HG02943 (cell line): ENCODE data around the gene MED13L.

Experiments used
- ATAC-seq: cut with Tn5 transposase; IDR thresholded peaks from one replicate; pipeline ENCODE4 v1.9.1; 2021; ENCODE audit warnings: mild to moderate bottlenecking, low read depth, moderate library complexity; ENCODE audit not compliant: unreplicated experiment

MED13L gene

DNA sequence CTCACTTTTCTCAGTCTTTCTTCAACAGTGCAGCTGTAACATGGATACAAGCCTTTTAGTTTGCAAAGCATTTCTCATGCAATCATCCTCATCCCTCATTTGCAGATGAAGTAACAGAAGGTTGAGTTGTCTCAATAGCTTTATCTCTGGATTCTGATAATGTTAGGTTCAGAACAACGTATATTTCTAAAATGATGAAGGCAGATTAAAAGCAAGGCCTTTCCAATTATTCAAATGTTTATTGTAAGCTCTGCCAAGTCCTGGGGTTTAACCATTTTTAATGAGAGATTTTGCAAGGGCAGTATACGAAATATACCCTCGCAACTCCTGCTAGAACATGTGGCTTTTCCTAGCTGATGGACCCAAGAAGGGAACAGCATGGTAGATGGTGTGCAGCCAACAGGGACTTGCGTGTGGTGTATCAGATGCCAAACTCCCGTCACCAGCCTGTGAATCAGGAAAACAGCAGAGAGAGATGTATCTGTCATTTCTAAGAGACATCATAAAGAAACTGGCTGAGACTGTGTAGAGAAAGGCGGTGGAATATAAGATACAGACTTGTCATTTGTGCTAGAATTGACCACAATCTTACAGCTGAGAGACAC lies 319.7 kb downstream of the MED13L start:
- ATAC-seq, result no peak

DNA sequence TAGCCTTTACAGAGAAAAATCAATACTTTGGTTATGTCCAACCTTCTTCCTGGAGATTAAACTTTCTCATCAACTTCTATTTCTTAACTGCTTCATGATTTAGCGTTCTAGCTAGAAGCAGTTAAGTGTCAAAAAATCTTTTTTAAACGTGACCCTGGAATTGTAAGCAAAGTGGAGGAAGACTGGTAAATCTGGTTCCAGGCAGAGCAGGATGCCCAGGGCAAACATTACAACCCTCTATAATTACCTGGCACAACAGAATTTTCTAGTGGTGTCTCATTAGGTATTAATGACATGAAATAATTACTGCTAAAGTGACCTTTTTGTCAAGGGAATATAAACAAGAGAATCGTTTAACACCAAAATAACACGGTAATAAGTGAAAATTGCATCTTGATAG lies 320.8 kb downstream of the MED13L start:
- no peak for ATAC-seq

DNA sequence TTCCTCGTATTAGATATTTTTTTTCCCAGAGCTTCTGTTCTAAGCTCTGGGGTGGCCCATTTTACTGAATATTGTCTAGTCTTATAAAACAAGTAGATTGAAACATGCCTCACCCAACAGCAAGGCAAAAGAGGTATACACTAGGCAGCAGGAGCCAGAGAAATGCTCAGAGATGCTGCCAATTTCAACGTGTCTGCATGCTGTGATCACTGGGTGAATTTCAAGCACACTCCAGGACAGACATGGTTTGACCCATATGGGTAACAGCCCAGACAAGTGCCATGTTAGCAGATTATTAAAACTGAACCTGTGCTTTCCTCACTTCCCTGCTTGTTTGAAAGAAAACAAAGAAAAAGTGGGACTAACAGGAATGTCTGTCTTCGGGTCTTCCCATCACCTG lies 321.3 kb downstream of the MED13L start:
- ATAC-seq, result no peak

DNA sequence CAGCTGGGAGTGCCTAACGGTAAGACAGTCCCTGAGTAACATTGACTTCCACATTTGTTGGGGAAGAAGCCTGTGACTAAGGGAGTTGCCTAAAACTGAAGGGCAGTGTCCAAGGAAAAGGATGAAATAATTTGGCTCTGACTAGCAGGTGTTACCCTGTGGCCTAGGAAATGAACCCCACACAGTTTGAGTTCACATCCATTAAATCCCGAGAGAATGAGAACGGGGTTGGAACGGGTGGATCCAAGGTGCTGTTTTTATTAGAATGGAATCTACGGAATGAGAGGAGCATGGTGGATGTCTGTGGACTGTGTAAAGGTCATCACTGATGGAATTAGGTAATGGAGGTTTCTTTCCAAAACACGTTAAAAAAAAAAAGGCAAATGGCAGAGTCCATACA lies 324.0 kb downstream of the MED13L start:
- no peak for ATAC-seq

DNA sequence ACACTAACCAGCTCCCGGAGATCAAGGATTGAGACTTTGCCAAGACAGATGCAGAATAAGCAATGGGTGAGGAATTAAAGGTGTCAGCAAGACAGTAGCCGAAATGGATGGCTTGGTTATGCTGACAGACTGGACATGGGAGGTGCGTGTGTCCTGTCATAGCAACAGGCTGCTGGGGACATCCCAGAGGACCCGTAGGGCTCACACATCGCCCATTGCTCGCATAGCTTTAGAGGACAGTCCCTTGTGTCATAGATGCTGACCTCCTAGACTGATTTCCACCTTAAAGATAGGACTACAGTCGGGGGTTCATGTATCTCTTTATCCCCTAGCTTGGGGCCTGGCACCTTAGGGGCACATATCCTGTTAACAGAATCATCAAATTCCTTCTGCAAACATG lies 324.5 kb downstream of the MED13L start:
- ATAC-seq, result no peak

DNA sequence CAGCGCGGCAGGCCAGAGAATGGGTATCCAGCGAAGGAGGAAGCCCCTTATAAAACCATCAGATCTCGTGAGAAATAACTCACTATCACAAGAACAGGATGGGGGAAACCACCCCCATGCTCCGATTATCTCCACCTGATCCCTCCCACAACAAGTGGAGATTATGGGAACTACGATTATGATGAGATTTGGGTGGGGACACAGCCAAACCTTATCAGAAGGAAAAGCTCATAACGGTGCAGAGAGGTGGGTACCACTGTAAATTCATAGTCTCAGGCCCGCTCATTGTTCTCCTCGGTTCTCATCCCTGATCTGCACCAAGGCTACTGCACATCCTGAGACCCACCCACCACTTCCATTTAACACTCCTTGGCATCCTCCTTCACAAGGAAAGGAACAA lies 326.5 kb downstream of the MED13L start:
- no peak for ATAC-seq

DNA sequence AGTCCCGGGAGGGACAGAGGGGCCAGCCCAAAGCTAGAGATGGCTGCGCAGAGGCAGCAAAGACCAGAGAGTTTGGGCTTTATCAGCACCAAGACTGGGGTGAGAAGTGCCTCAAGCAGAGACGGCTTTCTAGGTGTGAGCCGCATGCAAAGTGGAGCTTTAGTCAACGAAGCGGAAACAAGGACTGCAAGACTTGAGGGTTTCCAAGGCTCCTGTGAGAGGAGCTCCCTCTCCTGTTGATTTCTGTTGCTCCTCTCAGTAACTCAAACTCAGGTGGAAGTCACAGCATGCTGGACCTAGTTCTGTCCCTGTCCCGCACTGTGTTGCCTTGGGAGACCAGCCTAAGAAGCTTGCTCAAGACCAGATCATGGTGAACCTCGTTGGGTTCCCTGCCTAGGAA lies 327.8 kb downstream of the MED13L start:
- no peak for ATAC-seq

DNA sequence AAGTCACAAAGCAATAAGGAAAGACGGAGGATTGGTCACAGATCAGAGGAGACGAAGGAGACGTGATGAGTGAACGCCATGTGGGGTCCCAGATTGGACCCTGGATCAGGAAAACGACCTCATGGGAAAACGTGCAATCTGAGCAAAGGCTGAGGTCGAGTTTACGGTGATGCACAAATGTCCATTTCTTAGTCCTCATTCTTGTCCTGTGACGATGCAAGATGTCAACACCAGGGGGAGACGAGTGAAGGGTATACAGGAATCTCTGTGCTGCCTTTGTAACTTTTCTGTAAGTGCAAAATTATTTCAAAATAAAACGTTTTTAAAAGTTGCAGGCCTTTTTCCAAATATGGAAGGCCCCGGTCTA lies 329.8 kb downstream of the MED13L start:
- no peak for ATAC-seq

DNA sequence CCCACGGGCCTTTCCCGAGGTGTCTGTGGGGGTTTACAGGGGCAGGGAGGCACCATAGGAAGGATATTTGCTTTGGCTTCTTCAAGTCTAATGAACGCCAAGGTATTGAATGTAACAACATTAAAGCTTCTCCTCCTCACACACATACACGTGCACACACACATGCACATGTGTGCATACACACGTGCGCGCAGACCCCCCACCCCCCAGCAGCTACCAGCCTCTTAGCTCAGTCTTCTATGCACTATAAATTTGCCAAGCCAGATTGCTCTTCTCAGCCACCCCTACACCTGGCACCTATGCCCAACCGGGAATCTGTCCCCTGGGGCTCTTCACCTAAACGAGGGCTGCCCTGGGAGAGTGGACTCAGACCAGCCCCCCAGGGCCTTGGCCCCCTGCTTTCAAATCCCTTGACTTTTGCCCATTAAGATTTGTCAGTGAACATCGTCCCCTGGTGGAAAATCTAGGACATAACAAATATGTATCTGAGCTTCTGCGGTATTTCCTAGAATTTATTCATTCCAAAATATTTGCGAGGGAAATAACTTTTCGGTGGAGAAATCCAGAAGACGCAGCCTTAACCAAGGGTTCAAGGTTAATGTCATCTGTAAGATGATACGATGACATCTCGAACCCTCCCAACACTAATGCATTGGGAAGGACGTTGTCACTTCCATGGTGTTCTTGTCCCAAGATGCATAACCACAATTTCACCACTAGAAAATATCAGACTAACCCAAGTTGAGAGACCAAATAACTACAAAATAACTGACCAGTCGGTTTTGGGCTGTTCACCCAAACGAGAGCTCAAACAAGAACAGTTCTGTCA lies 330.4 kb downstream of the MED13L start:
- no peak for ATAC-seq

DNA sequence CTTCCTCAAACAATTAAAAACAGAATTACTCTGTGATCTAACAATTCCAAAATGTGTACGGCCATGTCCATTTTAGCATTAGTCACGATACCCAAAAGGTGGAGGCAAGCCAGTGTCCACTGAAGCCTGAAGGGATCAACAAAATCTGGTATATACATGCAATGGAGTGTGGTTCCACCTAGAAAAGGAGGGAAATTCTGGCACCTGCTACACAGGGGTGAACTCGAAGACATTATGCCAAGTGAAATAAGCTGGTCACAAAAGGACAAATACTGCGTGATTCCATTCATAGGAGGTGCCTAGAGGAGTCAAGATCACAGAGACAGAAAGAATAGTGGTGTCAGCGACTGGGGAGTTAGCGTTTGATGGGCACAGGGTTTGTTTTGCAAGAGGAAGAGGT lies 331.4 kb downstream of the MED13L start:
- ATAC-seq, result no peak

DNA sequence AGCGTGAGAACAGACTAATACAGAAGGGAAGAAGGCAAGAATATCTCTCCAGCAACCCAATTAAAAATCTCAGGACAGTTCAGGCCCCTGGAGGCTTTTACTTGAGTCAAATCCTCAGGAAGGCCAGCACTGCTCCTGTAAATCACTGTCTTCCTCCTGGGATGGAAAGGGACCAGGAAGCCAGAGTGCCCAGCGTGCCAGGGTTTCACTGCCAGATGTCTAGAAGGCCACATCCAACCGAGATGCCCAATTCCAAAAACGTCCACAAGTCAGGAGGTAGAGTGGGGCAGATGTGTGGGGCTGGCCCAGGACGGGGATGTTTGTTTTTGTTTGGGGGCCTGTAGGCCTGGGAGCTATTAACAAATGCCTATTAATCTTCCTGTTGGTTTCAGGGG lies 332.0 kb downstream of the MED13L start:
- no peak for ATAC-seq

DNA sequence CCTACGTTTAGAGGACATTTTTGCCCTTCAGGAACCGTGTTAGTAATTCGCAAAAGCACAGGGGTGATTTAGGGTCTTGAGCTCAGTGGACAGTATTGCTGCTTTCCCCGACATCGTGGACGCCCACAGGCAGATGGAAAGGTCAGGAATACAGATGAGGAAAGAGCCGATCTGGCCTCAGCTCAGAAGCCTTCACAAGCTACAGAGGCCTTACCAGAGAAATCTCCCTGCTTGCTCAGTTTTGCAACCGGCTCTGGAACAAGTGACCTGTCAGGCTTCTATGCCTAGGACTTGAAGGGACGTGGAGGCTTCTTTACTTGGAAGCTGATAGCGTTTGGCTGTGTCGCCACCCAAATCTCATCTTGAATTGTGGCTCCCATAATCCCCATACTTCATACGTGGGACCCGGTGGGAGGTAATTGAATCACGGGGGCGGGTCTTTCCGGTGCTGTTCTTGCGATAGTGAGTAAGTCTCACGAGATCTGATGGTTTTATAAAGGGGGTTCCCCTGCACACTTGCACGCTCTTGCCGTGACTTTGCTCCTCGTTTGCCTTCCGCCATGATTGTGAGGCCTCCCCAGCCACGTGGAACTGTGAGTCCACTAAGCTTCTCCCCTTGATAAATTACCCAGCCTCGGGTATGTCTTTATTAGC lies 332.5 kb downstream of the MED13L start:
- ATAC-seq, result no peak

DNA sequence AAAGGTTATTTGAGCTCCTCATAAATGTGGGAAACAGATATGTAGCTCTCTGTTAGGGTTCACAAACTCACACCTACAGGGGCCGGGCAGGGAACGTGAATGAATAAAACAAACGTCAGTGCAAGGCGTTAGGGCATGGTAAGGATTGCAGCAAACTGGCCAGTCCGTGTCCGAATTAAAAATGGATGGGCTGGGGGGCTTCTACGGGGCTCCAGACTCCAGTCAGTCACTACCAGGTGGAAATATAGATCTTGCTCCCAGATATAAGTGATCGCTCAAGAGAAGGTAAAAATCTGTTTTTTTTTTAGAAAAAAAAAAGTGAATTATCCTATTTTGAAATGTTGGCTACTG lies 333.1 kb downstream of the MED13L start:
- ATAC-seq, result no peak

DNA sequence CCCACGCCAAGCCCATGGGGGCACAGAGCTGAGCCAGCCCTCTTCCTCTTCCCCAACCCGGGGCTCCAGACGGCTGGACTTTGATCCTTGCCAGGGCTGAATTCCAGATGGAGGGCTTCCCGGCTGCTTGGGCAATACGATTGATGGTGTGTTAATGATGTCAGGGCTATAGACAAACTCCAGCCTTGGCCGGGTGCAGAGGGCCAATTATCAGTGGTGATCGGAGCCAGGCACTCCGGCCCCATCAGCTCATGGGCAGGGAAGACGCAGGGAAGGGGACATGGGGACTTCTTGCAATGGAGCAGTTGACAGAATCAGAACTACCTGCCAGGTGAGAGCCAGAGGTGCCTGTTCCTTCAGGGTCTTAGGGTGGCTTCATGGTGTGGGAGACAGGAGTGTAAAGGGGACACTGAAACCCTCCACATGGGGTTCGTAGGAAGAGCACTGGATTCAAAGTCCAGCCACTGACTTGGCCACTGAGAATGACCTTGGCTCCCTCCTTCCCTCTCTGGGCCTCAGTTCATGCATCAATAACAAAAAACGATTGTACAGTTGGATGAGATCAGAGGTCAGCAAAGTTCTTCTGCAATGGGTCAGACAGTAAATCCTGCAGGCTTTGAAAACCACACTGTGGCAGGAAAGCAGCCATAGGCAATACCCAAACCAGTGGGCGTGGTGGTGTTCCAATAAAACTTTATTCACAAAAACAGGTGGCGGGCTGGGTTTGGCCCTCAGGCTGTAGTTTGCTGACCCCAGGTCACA lies 333.7 kb downstream of the MED13L start:
- no peak for ATAC-seq

DNA sequence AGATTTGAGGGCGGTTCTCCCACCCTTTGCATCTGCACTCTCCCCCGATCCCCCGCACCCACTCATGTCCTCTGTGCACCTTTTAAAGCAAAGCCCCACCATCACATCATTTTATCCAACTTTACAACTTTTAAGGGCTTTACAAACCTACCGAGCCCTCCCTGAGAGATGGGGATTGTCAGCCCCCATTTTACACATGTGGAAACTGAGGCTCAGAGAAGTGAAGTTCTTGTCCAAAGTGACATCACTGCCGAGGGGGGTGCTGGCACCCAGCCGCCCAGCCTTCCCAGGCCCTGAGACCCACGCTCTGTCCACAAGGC lies 334.2 kb downstream of the MED13L start:
- no peak for ATAC-seq

DNA sequence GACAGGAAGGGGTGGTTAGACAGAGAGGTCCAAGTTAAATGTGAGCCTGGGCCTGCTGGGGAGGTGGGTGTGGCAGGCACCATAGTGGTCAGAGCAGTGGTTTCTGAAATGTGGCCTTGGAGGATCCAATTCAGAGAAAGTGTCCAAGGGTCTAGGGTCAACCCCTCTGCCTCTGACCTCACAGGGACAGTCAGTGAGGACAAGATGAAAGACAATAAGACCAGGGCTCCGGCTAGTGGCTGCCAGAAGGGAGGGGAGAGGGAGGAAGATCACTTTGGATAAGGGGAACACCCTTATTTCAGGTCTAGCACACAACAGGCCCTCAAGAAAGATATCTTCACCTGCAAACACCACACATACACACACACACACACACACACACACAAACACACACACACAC lies 335.1 kb downstream of the MED13L start:
- no peak for ATAC-seq

DNA sequence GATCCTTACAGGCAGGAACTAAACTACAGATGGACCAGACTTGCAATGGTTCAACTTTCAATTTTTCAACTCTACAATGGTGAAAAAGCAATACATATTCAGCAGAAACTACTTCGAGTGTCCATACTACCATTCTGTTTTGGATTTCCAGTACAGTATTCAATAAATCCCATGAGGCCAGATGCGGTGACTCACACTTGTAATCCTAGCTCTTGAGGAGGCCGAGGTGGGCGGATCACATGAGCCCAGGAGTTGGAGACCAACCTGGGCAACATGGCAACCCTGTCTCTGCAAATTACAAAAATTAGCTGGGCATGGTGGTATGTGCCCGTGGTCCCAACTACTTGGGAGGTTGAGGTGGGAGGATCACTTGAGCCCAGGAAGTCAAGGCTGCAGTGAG lies 336.1 kb downstream of the MED13L start:
- no peak for ATAC-seq

DNA sequence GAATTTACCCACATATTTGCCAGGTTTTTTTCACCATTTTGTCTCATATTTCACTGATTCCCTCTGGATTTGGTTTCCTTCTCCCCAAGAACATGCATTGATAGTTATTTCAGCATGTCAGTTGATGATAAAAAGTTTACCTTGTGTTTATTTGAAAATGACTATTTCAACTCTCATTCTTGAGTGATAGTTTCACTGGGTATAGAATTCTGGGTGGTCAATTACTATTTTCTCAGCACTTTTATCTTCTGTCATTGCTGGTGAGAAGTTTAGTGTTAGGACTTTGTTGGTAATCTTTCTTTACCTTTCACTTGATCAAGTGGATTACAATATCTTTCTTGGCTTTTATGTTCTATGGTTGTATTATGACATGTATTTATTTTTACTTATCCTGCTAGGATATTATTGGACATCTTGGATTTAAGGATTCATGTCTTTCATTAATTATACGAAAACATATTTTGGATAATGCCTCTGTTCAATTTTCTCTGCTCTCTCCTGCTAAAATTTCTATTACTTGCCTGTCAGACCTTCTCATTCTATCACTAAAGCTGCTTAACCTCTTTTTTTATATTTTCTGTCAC lies 338.6 kb downstream of the MED13L start:
- no peak for ATAC-seq

DNA sequence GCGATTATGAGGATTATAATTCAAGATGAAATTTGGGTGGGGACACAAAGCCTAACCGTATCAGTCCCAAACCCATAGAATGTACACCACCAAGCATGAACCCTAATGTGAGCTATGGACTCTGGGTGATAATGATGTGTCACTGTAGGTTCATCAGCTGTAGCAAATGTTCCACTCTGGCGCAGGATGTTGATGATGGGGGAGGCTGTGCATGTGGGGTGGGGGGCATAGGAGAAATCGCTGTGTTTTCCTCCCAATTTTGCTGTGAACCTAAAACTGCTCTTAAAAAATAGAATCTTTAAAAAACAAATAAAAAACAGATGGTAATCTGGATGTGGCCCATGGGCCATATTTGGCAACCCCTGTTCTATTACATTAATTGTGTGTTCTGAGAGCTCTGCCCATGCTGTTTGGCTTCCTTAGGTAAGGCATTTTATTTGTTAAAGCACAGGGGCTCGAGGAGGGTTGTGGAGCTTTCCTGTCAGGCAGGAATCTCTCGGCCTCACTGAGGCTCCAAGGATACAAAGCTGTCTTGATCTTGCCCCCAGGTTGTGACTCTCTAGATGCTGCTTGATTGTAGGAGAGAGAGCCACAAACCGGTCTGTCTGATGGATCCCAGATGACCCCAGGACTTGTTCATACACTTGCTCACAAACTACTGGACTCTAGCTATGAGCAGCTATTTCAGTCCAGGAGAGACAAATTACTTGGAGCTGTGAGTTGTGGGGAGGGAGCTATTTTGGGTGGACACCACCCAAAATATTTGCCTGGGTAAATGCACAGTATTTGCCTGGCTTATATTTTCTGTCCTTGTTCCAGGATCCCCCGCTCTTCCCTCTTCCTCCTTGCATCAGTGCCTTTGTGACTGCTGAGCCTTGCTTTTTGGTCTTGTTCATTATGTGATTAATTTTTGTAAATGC lies 340.2 kb downstream of the MED13L start:
- ATAC-seq, result no peak

DNA sequence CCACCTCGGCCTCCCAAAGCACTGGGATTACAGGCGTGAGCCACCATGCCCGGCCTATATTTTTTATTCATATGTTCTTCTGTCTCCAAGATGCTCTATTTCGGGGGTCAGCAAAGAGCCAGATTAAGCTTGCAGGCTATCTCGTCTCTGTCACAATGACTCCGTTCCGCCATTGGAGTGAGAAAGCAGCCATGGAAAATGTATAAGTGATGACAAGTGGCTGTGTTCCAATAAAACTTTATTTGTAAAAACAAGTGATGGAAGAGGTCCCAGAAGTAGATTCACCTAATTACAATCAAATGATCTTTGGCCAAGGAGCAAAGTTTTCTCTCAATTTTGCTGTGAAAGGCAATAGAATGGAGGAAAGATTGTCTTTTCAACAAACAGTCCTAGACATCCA lies 342.6 kb downstream of the MED13L start:
- ATAC-seq, result no peak
